Measurements from ENCODE around the gene SYNGR3.
"Not testable (repeated sequence)": the region's sequence is repeated elsewhere in the genome, so short reads cannot be mapped to it uniquely, and the experiment has no call there.

Gene SYNGR3

GRCh38 chr16:2009164-2009711 is 19.5 kb downstream of the SYNGR3 start:
- peak; percentile 49 for DNase-seq (ENCODE audit: low spot score)

DNA sequence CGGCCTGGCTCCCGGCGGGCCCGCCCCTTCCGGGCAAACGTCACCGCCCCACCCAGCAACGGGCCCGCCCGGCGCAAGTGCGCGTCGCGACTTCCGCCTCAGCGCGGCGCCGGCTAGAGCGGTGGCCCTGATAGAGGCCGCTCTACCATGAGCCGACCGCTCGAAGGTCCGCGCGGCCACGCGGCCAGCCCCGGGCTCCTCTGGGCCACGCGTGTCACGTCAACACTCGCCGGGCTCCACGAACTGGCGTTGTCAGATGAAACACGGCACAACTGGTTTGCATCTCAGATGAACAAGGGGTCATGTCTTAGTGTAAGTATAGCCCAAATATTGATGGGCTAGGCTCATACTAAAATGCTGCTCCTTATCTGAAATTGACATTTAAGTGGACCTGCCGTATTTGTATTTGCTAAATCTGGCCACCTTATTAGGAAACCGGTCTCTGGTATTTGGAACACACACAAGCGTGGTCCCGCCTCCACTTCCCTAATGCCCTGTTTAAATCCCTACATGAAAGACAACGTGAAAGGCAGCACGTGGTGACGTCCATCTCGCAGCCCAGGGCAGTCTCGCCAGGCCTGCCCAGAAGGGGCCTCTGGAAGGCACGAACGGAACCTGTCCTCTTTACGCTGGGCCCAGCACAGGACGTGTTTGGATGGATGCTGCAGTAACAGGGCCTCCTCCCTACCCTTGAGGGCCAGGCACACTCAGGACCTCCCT is 20.2 kb downstream of the SYNGR3 start, which contains the start of gene ZNF598:
Gene ZNF598 (minus strand): TSS at position 31 of the 720 bp plus-strand sequence.
- peak; percentile 98 for DNase-seq (ENCODE audit: low spot score)

- not testable (repeated sequence) for DNase-seq (ENCODE audit: low spot score)
These were observed 22.0 kb downstream of the SYNGR3 start for GRCh38 chr16:2011726-2012125.

- DNase-seq (ENCODE audit: low spot score) = no peak
These were observed 23.8 kb downstream of the SYNGR3 start for GRCh38 chr16:2013527-2013926.

GRCh38 chr16:2015117-2015946 is 25.6 kb downstream of the SYNGR3 start:
- no peak for DNase-seq (ENCODE audit: low spot score)

DNA sequence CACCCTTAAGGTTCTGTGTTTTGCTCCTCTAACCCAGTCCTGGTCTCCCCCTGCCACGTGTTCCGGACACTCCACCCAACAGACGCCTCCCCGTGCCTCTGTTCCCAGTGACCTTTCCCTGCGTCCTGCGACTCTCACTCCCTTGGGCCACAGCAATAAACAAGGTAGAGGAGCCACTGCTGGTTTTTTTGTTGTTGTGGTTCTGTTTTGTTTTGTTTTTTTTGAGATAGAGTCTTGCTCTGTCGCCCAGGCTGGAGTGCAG is 26.1 kb downstream of the SYNGR3 start:
- DNase-seq (ENCODE audit: low spot score) = no peak

GRCh38 chr16:2016407-2016922 is 26.7 kb downstream of the SYNGR3 start:
- DNase-seq (ENCODE audit: low spot score) = peak; percentile 50

- DNase-seq (ENCODE audit: low spot score) = peak; percentile 52
These were observed 29.7 kb downstream of the SYNGR3 start, which contains the start of gene NPW for GRCh38 chr16:2019518-2019920. TSS of gene NPW (plus strand) at chr16:2019785.

DNA sequence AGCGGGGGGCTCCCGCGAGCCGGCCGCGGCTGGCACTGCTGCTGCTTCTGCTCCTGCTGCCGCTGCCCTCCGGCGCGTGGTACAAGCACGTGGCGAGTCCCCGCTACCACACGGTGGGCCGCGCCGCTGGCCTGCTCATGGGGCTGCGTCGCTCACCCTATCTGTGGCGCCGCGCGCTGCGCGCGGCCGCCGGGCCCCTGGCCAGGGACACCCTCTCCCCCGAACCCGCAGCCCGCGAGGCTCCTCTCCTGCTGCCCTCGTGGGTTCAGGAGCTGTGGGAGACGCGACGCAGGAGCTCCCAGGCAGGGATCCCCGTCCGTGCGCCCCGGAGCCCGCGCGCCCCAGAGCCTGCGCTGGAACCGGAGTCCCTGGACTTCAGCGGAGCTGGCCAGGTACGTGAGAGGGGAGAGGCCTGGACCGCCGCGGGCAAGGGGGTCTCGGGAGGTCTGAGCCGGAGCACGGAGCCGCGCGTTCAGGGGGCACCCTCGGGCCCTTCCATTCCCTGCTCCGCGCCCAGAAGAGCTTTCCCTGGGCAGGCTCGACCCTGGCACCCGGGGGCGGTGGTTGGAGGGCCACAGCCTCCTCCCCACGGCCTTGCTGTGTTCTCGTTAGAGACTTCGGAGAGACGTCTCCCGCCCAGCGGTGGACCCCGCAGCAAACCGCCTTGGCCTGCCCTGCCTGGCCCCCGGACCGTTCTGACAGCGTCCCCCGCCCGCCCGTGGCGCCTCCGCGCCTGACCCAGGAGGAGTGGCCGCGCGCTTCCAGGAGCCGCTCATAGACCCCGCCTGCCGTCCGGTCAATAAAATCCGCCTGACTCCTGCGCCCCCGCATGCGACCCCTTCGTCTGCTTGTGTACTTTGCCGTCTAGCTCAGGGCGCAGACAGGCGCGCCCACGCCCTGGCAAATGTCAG is 30.4 kb downstream of the SYNGR3 start:
- DNase-seq (ENCODE audit: low spot score) = no peak

DNA sequence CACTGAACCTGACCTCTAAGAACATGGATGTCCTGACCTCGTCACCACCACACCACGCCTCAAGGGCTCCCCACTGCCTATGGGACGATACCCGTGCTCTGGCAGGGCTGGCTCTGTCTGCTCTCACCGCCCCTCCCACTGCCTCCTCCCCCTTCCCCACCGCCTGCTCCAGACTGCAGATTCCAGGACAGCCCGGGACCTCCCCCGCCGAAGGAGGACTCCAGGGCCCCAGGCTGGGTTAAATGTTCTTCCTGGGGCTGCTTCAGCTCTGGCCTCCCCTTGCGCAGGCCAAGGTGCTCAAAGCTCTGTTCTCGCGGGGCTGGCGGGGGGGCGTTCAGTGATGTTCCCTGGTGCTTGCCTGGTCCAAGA is 32.9 kb downstream of the SYNGR3 start:
- peak; percentile 77 for DNase-seq (ENCODE audit: low spot score)

DNA sequence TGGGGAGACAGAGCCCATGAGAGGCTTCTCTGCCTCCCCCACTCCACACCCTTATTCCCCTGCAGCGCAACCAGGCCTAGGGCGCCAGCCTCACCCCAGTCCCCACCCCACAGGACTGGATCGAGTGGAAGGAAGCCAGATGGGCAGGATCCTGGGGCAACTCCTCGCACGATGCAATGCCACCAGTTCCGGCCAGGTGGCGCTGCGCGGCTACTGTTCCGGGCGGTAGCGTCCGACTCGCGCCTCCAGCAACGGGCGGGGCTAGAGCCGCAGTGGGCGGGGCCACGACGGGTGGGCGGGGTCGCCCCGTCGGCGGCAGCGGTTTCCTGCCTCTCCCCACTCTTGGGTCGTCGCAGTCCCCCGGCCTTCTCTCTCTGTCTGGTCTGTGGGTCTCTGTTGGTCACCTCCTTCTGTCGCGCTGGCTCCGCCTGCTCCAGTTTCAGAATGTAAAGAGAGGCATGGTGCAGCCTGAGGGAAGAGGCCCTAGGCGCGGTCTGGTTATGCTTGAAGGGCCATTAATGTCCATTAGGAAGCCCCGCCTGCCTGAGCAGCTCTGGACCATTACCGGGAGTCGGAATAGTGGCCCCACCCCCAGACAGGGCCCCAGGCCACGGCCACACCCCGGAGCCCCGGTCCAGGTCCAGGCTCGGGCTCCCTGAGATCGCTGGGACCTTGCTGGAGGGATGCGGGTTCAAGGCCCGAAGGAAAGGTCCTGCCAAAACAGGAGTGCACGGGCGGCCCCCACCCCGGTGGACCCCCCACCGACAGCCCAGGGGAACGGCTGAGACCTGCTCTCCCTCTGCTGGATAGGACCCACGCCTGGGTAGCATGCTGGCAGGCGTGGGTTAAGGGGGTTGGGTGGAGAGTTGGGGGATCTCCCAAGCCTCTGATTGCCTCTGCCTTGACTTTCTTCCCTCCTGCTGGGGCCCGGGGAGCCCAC is 33.6 kb downstream of the SYNGR3 start:
- DNase-seq (ENCODE audit: low spot score) = peak; percentile 97

GRCh38 chr16:2024032-2024420 is 34.3 kb downstream of the SYNGR3 start:
- DNase-seq (ENCODE audit: low spot score) = no peak

GRCh38 chr16:2025251-2025650 is 35.5 kb downstream of the SYNGR3 start:
- no peak for DNase-seq (ENCODE audit: low spot score)

DNA sequence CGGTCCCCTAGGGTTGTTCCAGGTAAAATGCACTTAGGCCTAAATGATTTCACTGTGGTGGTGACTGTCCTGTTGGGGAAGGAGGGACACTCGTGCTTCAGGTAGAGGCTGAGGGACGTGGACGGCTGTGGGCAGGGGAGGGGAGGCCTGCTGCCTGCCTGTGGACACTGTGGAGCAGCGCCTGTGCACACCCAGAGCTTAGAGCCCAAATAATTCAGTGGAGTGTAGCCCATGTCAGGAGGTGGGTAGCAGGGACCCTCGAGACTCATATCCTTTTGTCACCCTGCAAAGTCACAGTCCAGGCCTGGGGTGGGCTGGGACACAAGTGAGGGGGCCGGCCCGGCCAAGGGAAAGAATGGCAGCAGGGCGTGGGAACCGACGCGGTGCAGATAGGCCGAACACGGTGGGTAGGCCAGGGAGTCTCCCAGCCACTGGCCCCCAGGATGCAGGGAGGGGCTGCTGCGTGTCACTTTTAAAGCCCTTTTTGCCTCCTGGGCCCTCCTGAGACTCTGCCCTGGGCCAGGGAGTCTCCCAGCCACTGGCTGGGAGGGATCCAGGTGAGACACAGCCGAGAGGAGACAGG is 36.2 kb downstream of the SYNGR3 start:
- DNase-seq (ENCODE audit: low spot score) = no peak

DNA sequence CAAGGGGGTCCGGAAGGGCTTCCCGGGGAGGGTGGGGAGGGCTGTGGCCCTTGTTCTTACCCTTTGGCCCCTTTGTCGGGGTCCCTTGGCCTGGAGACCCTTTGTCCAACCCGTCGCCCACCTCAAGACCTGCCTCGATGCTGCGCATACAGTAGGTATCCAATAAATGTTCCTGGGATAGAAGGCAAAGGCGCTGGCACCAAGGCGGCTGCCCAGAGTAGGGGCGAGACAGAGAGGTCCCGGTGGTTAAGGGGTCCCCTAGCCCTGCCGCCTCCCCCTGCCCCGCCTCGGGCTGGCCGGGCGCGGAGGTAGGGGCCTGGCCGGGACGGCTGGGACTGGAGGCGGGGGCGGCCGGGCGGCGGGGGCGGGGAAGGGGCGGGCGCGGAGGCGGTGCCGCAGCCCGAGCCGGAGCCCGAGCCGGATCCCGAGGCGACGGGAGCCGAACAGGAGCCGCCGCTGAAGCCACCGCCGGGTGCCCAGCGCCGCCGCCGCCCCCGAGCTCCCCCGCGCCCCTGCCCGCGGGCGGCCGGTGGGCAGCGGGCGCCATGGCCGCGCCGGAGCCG is 36.8 kb downstream of the SYNGR3 start, which contains the start of gene NHERF2:
Gene NHERF2 (plus strand): TSS at position 442 of the 563 bp plus-strand sequence. CDS start 104 bp downstream, at position 546.
- peak; percentile 84 for DNase-seq (ENCODE audit: low spot score)

DNA sequence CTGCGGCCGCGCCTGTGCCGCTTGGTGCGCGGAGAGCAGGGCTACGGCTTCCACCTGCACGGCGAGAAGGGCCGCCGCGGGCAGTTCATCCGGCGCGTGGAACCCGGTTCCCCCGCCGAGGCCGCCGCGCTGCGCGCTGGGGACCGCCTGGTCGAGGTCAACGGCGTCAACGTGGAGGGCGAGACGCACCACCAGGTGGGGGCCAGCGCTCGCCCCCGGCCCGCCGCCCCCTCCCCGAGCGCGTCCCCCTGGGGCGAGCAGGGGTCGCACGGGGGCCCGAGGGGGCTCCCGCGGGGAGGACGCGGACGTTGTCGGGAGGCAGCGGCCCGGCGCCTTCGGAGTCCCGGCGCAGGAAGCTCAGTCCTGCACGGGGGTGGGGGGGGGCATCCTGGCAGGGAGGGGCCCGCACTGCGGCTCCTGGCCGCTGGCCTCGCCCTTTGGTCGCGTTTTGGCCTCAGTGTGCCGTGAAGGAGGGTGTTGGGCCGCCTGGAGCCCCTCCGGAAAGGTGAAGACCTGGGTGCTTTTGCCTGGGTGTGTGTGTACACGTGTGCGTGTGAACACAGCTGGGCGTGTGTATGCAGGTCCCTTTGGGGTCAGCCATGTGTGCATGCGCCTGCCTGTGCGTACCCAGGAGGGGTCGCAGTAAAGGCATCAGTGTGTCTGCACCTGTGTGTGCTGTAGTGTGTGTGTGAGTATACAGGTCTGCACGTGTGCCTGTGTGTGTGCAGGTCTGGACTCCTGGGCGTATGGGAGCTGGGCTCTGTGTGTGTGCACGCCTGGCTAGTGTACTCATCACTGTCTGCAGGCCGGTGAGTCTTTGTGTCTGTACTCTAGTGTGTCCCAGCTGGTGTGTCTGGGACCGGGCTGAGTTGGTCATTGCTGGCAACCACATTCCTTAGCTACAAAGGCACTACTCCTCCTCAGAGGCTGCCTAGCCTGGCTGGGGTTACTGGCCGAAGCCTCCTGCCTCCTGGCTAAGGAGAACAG is 37.5 kb downstream of the SYNGR3 start:
- DNase-seq (ENCODE audit: low spot score) = no peak

DNA sequence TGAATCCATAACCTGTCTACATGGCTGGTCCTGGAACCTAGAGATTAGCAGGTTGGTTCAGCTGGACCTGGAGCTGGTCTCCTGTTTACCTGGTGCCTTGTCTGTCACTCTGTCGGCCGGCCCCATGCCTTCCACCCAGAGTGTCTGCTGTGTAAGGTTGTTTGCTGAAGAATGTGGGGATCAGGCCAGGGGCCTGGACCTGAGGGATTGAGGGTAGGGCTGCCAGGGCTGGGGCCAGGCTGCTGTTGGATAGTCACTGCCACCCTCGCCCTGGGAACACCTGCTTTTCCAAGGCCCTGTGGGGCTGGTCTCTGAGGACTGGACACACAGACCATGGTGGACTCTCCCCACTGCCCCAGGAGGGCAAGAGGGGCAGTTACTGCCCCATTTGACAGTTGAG is 38.4 kb downstream of the SYNGR3 start:
- no peak for DNase-seq (ENCODE audit: low spot score)

DNA sequence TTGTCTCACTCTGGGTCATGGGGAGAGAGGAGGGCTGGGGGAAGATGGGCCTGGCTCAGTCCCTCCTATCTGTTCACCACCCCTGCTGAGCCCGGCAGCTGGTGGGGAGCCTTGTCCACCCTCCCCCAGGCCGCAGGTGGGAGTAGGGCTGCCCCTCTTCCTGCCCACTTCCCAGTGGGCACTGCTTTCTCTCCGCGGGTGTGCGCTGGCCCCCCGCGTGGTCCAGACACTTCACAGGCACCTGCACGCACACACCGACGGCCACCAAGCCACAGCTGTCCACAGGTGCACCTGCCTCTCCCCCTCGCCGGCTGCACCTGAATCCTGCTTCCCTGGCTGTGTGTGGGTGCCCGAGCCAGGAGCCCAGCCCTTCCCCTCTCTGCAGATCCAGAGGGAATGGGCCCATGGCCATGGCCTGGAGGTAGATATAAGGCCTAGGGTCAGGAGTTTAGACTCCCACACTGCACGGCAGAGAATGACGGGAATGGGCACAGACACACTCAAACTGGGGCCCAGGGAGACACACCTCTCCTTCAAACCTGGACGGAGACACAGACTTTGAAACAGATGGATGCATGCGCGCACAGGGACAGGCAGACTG is 39.0 kb downstream of the SYNGR3 start:
- DNase-seq (ENCODE audit: low spot score) = no peak

Data from iPS-NIHi11 (cell line).